HG03108 (cell line): ENCODE data around the gene ZMYND19.
"Not testable (repeated sequence)": the region's sequence is repeated elsewhere in the genome, so short reads cannot be mapped to it uniquely, and the experiment has no call there.

ENCODE experiments used
- ATAC-seq: cut with Tn5 transposase; IDR thresholded peaks from one replicate; pipeline ENCODE4 v1.9.1; 2021; ENCODE audit warnings: moderate library complexity; ENCODE audit not compliant: unreplicated experiment

Gene ZMYND19

DNA sequence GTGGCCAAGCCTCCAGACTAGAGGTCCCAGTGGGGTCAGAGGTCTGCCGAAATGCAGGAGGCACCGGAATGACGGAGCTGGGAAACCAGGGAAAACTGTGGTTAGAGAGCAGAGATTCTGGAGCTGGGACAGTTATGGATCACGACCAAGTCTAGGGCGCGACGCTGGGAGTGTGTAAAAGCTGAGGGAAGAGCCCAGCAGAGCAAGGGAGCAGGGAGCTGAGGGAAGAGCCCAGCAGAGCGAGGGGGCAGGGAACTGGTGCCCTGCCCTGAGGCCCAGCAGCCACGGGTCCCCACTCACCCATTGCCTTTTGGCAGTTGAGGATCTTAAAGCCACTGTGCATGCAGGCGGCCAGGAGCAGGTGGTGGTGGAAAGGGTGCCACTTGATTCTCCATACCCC is 26.2 kb downstream of the ZMYND19 start:
- no peak for ATAC-seq

DNA sequence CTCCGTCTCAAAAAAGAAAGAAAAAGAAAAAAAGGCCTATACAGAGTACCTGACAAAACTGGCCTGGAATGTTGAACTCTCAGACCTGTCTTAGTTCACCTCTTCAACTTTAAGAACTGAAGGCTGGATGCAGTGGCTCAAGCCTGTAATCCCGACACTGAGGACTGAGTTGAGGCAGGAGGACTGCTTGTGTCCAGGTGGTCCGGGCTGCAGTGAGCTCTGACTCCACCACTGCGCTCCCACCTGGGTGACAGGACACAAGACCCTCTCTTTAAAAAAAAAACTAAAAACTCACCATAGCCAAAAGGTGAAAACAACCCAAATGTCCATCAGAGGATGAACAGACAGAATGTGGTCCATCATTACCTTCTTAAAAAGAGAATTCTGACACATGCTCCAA is 32.2 kb downstream of the ZMYND19 start:
- ATAC-seq = no peak

DNA sequence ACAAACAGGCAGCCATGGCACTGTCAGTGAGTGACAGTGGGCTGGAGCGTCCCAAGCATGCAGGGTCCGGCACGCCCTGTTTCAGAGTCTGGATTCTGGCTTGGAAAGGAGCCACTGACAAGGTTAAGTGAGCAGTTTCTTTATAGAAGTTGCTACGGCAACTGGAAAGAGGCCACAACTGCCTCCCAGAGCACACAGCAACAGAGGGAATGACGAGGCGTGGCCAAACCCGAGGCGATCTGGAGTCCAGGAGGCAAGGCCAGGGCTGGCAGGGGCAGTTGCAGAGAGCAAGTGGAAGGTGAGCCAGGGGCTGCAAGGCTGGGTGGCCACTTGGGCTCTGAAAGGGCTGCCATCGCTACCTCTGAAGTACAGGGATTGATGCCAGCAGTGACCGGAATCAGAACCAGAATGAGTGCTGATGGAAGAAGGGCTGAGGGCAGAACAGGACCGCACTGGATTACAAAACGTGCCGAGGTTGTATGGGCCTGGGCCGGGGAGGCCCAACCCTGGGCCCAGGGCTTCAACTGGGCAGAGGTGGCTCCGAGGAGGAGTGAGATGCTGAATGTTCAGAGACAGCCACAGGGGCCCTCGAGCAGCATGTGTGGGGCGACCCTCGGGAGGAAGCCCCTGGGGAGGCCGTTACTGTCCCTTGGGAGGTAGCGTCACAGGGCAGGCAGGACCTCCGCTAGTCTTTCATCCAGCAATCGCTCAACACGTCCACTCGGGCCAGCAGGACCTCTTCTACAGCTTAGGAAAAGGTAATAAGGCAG is 34.1 kb downstream of the ZMYND19 start:
- no peak for ATAC-seq

DNA sequence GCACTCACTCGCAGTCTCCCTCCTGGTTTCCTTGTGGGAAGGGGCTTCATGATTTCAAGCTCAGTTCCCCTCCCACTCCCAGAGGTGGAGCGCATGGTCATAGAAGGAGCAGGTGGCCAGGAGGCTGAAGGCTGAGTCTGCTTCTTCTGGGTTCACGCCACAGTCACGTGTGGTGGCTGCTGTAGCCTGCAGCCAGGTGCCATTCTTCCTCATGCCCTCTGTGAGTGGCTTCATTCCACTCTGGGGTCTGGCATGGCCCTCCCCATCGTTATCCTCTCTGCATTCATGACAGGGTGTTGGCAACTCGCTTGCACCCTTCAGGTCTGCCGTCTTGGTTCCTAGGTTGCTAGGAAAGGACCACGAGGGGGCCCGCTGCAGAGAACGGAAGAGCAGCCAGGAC is 35.1 kb downstream of the ZMYND19 start:
- ATAC-seq = no peak

DNA sequence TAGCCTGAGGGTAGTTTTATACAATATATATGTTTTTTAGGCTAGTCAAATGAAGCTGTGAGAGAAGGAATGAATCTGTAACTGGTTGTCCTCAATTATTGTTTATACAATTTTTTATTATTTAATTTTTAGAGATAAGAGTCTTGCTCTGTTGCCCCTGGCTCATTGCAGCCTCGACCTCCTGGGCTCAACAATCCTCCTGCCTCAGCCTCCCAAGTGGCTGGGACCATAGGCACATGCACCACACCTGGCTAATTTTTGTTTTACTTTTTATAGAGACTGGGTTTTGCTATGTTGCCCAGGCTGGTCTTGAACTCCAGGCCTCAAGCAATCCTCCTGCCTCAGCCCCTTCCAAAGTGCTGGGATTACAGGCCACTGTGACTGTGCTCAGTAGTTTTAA is 36.0 kb downstream of the ZMYND19 start:
- no peak for ATAC-seq

DNA sequence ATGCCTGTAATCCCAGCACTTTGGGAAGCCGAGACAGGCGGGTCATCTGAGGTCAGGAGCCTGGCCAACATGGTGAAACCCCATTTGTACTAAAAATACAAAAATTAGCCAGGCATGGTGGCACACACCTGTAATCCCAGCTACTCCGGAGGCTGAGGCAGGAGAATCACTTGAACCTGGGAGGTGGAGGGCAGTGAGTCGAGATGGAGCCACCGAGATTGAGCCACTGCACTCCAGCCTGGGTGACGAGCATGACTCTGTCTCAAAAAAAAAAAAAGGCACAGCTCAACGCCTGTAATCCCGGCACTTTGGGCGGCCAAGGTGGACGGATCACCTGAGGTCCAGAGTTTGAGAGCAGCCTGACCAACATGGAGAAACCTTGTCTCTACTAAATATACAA is 36.7 kb downstream of the ZMYND19 start:
- ATAC-seq = not testable (repeated sequence)

DNA sequence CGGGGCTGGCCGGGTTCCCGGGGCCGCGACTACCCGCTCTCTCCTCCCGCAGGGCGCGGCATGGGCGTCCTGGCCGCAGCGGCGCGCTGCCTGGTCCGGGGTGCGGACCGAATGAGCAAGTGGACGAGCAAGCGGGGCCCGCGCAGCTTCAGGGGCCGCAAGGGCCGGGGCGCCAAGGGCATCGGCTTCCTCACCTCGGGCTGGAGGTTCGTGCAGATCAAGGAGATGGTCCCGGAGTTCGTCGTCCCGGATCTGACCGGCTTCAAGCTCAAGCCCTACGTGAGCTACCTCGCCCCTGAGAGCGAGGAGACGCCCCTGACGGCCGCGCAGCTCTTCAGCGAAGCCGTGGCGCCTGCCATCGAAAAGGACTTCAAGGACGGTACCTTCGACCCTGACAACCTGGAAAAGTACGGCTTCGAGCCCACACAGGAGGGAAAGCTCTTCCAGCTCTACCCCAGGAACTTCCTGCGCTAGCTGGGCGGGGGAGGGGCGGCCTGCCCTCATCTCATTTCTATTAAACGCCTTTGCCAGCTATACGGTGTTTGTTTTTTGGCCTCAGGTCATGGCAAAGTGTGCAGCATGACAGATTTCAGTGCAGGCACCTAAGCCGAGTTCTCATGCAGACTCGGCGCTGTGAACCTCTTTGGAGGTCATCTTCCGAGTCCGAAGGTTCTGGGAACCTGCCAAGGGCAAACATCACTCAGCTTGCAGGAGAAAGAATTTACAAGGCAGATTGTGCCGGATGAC is 38.1 kb downstream of the ZMYND19 start:
- ATAC-seq = no peak

DNA sequence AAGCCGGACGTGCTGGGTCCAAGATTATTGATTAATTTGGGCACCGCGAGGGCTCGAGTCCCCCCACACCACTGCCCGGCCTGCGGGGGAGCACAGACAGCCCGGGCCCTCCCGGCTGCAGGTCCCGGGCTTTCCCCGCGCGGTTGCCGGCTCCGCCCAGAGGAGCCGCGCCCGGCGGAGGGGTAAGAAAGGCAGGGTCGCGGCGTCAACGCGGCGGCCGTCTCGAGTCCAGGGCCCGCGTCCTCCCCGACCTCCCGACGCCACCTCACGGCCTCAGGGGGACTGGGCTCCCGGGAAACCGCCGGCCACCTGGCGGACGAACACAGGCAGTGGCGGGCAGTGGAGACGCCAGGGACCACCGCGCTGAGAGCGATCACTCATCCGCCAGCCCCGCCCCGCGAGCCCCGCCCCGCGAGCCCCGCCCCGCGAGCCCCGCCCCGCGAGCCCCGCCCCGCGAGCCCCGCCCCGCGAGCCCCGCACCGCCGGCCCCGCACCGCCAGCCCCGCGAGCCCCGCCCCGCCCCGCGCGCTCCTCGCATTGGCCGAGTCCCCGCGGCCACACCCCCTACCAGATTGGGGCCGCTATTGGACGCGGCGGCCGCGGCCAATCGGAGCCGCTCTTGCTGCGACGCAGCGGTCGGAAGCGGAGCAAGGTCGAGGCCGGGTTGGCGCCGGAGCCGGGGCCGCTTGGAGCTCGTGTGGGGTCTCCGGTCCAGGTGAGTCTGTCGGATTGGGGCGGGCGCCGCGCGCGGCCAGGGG is 38.9 kb downstream of the ZMYND19 start, which contains the start of gene MRPL41:
TSS of gene MRPL41 (plus strand) at position 616 of the 758 bp plus-strand sequence. CDS start 203 bp downstream, outside the sequence.
- peak; percentile 79 for ATAC-seq

DNA sequence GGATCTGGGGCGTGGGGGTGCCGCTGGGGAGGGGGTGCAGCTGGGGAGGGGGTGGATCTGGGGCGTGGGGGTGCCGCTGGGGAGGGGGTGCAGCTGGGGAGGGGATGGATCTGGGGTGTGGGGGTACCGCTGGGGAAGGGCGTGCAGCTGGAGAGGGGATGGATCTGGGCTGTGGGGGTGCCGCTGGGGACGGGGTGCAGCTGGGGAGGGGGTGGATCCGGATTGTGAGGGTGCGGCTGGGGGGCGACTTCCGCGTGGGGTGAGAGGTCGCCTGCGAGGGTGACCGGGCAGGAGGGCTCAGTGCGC is 39.4 kb downstream of the ZMYND19 start:
- not testable (repeated sequence) for ATAC-seq

DNA sequence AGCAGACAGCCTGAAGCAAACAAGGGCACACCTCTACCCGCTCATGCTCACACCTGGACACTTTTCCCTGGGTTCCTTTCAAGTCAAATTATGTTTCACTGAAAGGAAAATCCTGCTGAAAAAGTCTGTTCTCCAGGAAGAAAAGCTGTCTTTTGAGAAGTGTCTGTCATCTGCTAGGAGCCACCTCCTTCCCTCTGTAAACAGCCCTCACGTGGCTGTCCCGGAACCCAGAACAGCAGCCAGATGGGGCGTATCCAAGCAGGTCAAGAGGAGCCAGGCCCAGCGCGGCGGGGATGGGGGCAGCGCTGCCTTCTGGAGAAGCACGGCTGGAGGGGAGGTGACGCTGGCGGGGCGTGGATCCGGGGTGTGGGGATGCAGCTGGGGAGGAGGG is 40.1 kb downstream of the ZMYND19 start, which contains the start of gene PNPLA7:
TSS of gene PNPLA7 (minus strand) at position 172 of the 391 bp plus-strand sequence. CDS start 205 bp downstream, outside the sequence.
- no peak for ATAC-seq

DNA sequence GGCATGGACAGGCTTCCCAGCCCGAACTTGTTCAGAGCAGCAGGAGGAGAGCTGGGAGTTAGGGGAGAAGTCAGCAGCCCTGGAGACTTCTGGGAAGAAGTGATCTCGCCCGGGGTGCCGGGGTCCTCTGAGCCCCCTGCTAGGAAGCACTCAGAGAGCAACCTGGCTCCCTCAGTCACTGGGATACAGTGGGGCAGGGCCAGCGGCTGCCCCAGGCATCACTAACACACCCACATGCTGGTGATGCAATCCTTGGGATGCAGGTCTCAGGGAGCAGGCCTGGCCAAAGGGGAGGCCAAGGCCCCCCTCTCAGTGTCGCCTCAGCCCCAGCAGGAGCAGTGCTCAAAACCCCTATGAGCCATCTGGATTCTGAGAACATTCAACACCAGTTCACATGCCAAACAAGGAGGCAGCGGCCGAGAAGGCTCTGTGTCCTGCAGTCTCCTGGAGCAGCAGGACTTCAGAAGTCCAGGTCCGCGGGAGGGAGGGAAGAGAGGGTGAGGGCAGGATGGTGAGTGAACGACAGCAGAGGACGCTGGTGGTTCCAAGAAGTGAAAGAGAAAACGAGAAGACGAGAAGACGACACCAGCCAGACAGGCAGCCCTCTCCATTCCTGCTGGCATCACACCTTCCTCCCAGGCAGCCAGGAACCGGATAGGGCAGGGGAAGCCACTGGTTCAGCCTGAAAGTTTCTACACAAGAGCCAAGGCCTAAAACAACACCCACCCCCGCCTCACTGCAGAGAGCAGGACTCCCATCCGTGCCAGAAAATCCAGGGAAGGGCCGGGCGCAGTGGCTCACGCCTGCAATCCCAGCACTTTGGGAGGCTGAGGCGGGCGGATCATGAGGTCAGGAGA is 42.4 kb downstream of the ZMYND19 start:
- ATAC-seq = no peak

DNA sequence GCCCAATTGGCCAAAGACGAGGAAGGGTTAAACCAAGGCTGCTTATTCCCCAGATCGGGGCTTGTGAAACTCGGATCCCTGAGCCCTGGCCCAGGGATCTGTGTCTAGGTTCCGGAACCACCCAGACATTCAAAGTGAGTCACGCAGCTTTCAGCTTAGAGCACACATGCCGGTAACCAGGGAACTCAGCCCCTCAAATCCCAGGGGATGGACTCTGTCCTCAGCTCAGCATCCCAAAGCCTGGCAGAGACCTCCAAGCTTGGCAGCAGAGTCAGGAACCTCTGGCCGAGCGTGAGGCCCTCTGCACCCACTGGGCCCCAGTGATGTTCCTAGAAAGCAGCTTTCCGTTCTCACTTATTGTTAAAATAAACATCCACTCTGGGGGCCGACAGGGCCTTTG is 45.2 kb downstream of the ZMYND19 start:
- no peak for ATAC-seq

DNA sequence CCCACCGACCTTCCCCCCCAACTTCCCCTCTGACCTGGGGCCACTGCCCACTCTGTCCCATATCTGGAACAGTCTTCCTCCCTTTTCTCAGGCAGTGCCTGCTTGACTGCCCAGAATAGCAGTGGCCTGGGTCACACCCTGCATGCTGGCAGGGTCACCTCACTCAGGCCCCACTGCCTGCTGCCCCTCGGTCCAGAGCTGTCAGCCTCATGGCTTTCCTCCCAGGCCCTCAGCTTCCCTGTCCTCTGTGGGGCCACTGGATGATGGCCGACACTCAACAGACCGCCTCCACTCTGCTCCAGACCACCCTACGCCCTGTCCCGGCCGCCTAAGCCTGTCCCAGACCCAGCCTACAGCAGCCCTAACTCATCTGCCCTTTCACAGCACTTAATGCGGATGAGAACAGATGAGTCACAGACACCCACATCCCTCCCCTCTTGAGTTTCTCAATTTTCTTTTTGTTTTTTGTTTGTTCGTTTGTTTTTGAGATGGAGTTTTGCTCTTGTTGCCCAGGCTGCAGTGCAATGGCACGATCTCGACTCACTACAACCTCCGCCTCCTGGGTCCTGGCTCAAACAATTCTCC is 46.0 kb downstream of the ZMYND19 start:
- ATAC-seq = no peak

DNA sequence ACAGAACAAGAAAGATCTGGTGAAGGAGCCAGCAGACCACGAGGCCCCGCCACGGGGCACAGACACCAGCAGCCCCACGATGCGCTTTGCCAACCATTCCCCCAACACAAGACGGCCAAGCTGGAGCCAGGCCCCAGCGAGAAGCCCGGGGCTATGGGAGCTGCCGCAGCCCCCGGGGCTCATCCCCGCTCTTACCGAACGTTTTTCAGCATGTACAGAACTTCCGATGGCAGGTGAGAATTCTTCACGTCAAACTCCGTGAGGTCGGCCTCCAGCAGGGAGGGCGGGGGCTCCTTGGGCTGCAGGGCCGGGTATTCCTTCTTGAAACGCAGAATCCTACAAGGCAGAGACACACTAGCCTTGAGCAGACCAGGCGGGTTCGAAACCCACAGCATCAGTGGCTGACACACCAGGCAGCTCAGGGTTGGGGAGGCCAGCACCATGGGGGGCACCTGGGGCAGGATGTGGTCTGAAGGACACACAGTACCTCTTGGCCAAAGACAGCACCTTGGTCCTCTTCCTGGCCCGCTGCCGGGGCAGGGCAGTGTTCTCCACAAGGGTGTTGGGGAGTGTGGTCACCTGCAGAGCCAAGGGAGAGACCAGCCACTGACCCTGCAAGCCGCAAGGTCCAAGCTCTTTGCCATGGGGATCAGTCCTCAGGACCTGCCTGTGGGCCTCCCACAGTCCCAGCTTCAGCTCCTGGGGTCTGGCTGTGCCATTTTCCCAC is 46.9 kb downstream of the ZMYND19 start:
- ATAC-seq = no peak

DNA sequence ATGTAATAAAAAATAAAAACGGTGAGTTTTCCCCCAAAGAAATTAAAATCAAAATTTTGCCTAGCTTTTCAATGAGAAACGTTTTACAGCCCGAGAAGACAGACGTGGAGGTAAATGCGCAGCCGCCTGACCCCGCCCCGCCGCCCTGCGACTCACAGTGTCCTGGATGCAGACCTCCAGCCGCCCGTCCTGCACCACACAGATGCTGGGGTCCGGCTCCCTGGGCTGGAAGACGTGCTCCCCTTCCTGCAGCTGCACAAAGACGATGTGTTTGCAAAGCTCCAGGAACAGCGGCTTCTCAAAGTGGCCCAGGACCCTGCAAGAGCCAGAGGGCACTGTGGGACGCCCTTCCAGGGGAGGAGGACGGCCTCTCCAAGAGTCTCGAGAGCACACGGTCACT is 47.8 kb downstream of the ZMYND19 start:
- no peak for ATAC-seq

DNA sequence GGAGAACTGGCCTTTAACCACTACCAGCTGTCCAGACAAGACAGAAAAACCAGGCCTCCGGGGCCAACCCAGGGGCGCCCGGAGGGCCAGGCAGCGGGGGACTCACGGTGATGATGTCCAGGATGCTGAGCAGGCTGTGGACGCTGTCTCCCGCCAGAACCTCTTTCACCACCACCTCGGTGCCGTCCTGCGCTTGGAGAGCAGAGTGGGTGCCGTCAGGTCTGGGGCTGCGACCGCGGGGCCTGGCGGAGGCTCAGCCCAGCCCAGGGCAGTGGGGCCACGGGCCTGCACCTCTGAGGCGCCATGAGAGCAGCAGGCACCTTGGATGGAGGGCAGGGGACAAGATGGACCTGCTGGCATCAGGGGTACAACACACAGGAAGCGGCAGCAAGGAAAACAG is 49.8 kb downstream of the ZMYND19 start:
- ATAC-seq = no peak

DNA sequence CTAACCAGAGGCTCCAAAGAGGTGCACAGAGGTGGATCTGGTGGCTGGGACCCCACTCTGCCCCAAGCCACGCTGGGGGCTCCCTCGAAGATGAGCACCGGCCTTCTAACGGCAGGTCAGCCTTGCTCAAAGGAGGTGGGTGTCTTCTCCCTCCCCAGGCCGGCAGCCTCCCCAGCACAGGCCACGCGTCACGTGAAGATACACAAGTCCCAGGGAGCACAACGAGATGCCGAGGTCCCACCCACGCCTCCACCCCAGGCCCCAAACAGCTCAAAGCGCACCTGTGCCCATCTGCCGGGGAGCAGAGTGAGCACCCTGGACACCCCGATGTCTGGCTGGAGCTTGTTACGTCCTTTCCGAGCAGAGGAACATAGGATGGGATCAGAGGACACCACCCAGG is 52.3 kb downstream of the ZMYND19 start:
- no peak for ATAC-seq

DNA sequence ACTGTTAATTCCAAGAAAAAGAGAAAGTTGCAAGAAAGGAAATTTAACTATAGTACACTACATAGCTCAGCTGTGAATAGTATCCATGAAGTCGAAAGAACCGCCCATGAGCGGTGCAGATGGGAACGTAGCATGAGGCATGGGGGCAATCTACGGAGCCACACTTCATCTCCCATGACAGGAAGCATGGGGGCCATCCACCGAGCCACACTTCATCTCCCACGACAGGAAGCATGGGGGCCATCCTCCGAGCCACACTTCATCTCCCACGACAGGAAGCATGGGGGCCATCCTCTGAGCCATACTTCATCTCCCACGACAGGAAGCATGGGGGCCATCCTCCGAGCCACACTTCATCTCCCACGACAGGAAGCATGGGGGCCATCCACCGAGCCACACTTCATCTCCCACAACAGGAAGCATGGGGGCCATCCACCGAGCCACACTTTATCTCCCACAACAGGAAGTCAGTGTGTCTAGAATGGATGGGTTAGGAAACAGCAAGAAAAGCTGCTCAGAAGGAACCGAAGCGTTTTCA is 53.6 kb downstream of the ZMYND19 start:
- ATAC-seq = not testable (repeated sequence)

DNA sequence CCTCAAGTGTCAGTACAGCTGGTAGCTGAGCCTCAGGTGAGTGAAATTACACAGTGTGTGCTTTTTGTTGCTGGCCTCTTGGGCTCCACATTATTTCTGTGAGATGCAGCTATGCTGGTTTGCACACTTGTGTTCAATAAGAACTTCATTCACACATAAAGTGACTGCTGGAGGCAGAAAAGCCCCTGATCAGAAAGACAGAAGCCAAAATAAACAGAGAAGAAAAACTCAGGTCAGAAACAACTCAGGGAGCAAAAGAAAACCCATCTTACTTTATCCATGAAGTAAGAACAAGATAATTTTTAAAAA is 55.2 kb downstream of the ZMYND19 start:
- no peak for ATAC-seq
